ENCODE results near the gene NPTX1.

DNA sequence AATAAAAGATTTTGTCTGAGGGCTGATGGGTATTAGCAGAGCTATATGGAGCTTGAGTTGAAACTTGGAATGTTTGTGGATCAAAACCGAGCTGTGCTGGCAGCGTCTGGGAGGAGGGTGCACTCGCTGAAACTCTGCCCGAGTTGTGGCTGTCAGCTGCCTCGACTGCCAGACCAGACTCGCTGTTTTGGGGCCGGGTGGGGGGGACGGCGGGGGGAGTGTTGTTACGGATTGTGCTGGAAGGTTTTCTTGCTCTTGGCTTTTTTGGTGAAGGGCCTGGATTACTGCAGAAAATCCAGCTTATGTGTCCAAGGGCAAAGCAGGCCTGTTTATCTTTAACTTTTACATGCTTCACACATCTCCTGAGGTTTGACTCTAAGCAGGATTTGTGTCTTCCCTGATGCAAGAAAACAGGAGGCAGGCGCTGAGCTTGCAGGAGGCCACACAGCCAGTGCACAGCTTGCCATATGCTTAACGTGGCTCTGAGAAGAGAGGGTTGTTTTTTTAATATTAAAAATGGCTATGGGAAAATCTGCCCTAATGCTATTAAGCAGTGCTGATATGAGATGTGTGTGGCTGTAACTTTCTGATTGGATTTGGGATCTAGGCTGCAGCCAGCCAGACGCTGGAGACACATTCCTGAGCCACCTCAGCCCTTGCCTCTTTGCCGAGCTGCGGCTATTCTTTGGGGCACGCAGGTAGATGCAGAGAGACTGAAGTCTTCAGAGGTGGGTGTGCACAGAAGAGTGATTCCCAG is 47.7 kb upstream of the NPTX1 start:
- TF ChIP-seq POLR2AphosphoS5 (IDR thresholded peaks at IDR 0.05), result no peak
- TF ChIP-seq, protein P1, sequence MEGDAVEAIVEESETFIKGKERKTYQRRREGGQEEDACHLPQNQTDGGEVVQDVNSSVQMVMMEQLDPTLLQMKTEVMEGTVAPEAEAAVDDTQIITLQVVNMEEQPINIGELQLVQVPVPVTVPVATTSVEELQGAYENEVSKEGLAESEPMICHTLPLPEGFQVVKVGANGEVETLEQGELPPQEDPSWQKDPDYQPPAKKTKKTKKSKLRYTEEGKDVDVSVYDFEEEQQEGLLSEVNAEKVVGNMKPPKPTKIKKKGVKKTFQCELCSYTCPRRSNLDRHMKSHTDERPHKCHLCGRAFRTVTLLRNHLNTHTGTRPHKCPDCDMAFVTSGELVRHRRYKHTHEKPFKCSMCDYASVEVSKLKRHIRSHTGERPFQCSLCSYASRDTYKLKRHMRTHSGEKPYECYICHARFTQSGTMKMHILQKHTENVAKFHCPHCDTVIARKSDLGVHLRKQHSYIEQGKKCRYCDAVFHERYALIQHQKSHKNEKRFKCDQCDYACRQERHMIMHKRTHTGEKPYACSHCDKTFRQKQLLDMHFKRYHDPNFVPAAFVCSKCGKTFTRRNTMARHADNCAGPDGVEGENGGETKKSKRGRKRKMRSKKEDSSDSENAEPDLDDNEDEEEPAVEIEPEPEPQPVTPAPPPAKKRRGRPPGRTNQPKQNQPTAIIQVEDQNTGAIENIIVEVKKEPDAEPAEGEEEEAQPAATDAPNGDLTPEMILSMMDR (IDR thresholded peaks at IDR 0.05), result no peak
